Right atrium auricular region (tissue), 2 donors: Measurements from ENCODE around the gene ITPKB. TPM values are rescaled to one million over a fixed set of nuclear protein-coding genes. Genes with fewer than 3 reads are reported as not detected.
A peak's percentile ranks its signal among the peaks of the same experiment; 100 is the strongest.

Experiments
- DNase-seq: peaks from one replicate; pipeline ENCODE4 v3.0.0-alpha.2; 2019; ENCODE audit warnings: low spot score
- H3K27ac ChIP-seq, 2 donors: fragments of 200-600 bp; sonication (generic); 1 replicate in 1 of 2; 2 replicates in 1 of 2; pipeline ENCODE4 v1.5.1; 2016 to 2019
- H3K27me3 ChIP-seq, 2 donors: fragments of 200-600 bp; sonication (generic); one replicate each; pipeline versions ENCODE4 v1.5.1 to v1.6.0; 2017 to 2019
- H3K36me3 ChIP-seq: fragments of 200-600 bp; sonication (generic); one replicate; pipeline ENCODE4 v1.5.1; 2016
- H3K4me1 ChIP-seq, 2 donors: fragments of 200-600 bp; sonication (generic); one replicate each; pipeline versions ENCODE4 v1.5.1 to v1.6.0; 2017 to 2019
- H3K4me3 ChIP-seq, 2 donors: fragments of 200-600 bp; sonication (generic); 1 replicate in 1 of 2; 2 replicates in 1 of 2; pipeline ENCODE4 v1.5.1; 2017 to 2019; ENCODE audit warnings: mild to moderate bottlenecking in 1 of 2, moderate library complexity in 1 of 2
- H3K9me3 ChIP-seq, 2 donors: fragments of 200-600 bp; sonication (generic); one replicate each; pipeline ENCODE4 v1.5.1; 2019
- total RNA-seq, 2 donors: library from RNA; depleted of rRNA; stranded (reverse); fragments of >200 nt; gene quantifications; one replicate each; pipeline ENCODE4 v1.1.0, GENCODE V29; 2016
- TF ChIP-seq, protein P1 (sequence below), 2 donors: fragments of 200-600 bp; sonication (generic); IDR thresholded peaks; one replicate each; pipeline ENCODE4 v1.5.1; 2019; ENCODE audit warnings: antibody characterized with exemption in 2 of 2

Gene ITPKB
- total RNA-seq, 2 donors from 2014 or later: 10.8 to 11.0 TPM

DNA sequence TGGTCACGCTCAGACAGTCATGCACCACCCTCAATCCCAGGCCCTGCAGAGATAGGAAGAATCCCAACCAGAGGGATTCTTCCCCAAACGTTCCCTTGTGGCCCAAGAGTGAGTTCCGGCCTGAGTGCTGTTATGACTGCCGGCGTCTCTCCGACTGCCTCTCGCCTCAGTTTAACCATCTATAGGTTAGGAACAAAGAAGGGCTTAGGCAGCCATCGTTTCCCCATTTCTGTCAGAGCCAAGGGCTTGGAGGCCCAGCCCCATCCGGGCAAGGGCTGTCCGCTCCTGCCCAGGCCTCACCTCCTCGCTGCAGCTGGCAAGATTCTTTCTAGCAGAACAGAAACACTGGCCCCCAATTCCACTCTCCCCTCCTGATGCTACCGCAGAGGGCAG, 131.8 kb downstream of the ITPKB start:
- Histone ChIP-seq H3K36me3 (no peaks in the 10 kb centered on the region), H3K27me3 (no peaks in the 10 kb centered on the region), H3K4me1 (peaks cover 0 to 40% of the 10 kb centered on the region in 2 donors), H3K27ac (no peak overlapping the region), H3K9me3 (no peaks in the 10 kb centered on the region), H3K4me3 (no peak overlapping the region)
- no peak for DNase-seq
- TF ChIP-seq, protein P1, sequence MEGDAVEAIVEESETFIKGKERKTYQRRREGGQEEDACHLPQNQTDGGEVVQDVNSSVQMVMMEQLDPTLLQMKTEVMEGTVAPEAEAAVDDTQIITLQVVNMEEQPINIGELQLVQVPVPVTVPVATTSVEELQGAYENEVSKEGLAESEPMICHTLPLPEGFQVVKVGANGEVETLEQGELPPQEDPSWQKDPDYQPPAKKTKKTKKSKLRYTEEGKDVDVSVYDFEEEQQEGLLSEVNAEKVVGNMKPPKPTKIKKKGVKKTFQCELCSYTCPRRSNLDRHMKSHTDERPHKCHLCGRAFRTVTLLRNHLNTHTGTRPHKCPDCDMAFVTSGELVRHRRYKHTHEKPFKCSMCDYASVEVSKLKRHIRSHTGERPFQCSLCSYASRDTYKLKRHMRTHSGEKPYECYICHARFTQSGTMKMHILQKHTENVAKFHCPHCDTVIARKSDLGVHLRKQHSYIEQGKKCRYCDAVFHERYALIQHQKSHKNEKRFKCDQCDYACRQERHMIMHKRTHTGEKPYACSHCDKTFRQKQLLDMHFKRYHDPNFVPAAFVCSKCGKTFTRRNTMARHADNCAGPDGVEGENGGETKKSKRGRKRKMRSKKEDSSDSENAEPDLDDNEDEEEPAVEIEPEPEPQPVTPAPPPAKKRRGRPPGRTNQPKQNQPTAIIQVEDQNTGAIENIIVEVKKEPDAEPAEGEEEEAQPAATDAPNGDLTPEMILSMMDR (IDR thresholded peaks at IDR 0.05): no peak

DNA sequence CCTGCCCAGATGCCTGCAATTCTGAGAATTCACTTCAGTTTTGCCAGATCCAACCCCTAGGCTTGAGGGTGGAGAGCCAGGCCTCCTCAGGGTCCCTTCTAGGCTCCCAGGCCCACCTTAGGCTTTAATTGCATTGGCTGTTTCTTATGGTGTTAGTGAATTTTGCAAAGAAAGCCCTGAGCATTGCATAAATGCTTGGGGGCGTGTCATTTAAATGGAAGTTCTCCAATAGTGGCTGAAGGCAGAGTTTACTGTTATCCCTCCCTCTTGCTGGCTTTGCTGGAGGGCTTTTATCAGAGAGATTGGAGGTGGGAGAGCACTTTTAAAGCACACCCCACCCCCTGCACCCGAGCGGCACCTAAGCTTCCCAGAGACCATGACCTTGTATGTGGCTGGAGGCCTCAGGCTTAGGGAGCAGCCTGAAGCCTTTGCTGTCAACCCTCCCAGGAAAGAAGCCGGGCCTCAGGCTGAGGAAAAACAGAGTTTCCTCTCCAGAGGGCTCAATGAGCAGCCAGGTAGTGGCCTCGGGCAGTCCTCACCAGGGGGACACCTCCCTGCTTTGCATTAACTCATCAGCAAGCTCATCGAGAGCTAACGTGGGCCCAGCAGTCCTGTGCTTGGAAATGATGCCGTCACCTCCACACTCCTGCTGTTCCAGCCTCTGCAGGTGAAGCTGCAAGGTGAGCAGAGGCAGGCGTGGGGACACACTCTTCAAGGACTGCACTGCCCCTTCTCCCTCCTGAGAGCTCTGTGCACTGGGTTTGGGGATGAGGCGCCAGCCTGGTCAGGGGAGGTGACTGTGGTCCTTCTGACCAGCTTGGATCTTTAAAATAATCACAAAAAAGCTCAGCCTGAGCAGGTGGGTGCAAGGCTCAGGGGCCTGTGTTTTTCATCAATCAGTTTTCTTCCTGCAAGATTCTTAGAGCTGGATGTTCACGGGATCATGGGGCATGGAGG, 132.5 kb downstream of the ITPKB start:
- Histone ChIP-seq H3K4me3 (no peak overlapping the region), H3K27me3 (no peaks in the 10 kb centered on the region), H3K27ac (no peak overlapping the region), H3K4me1 (peaks cover 0 to 46% of the 10 kb centered on the region in 2 donors), H3K36me3 (no peaks in the 10 kb centered on the region), H3K9me3 (no peaks in the 10 kb centered on the region)
- DNase-seq: no peak
- TF ChIP-seq, protein P1 (IDR thresholded peaks at IDR 0.05): no peak

DNA sequence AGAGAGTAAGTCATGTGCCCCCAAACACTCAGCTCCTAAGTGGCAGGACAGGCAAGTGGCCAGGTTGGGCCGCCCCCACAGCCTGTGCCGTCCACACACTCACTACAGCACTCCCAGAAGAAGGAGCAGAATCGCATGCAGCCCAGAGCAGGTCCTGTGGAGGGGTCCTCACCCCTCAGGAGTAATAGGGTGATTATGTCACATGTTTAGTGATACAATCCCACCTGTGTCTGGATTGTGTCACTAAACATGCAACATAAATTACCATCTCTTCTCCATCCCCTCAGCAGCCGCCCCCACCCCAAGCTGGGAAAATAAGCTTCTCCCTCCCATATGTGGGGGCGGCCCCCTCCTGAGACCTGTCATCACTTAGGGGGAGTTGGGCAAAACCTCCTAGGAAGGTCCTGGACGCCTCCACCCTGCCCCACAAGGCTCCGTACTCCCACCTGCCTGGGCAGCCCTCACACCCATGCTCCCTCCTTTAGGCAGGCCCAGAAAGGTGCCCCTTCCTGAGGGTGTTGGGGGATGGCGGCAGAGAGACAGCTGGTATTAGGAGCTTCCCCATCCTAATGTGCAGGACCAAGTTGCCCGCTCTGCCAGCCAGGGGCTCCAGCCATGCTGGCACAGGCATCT, 133.6 kb downstream of the ITPKB start:
- Histone ChIP-seq H3K4me3 (no peak overlapping the region), H3K36me3 (no peaks in the 10 kb centered on the region), H3K27me3 (no peaks in the 10 kb centered on the region), H3K27ac (peak overlapping the region; percentile 16 to 29), H3K4me1 (peaks cover 0 to 46% of the 10 kb centered on the region in 2 donors), H3K9me3 (no peaks in the 10 kb centered on the region)
- DNase-seq: no peak
- TF ChIP-seq, protein P1 (IDR thresholded peaks at IDR 0.05): no peak

DNA sequence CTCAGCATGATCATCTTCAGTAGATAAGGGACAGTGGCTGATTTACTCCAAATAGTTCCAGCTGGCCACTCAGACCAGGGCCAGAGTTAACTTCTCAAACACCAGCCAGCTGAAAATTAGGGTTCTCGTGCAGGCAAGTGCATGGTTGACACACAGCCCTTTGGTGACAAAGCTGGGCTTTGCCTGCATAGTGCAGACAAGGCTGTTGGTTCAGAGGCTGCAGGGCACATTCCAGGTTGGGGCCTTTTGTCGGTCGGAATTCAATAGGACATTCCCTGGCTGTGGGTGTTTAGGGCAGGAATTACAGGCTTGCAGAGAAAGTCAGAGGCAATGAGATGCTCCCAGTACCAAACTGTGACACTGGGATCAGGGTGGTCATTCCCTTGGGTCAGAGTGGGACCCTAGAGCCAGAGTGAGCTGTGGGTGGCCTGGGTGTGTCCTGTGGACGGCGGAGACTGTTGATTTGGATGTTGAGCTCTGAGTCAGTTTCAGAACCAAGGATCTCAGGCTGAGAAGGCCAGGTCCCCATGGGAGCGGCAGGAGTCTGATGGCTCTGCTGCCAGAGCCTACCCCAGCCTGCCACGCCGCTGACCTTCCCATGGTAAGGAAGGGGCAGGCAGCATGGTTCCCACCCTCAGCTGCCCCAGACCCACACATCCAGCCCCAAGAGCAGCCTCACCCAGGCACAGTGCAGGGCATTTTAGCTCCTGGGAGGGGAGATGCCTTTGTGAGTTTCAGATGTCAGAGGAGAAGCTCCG, 134.3 kb downstream of the ITPKB start:
- Histone ChIP-seq H3K4me1 (peaks cover 0 to 46% of the 10 kb centered on the region in 2 donors), H3K9me3 (no peaks in the 10 kb centered on the region), H3K4me3 (no peak overlapping the region), H3K36me3 (no peaks in the 10 kb centered on the region), H3K27ac (peak overlapping the region; percentile 16 to 29), H3K27me3 (no peaks in the 10 kb centered on the region)
- TF ChIP-seq, protein P1 (IDR thresholded peaks at IDR 0.05): no peak
- no peak for DNase-seq

- Histone ChIP-seq H3K4me1 (peaks cover 0 to 46% of the 10 kb centered on the region in 2 donors), H3K27ac (peak overlapping the region; percentile 29 to 72), H3K4me3 (no peak overlapping the region), H3K9me3 (no peaks in the 10 kb centered on the region), H3K27me3 (no peaks in the 10 kb centered on the region), H3K36me3 (no peaks in the 10 kb centered on the region)
- no peak for DNase-seq
- TF ChIP-seq, protein P1 (IDR thresholded peaks at IDR 0.05): no peak
These were observed 135.1 kb downstream of the ITPKB start for GRCh38 chr1:226603858-226604559.
